Loucy (cell line): ENCODE results near the gene LAMB3.

Source experiments
- H2AFZ ChIP-seq: fragments of 200-600 bp; sonication (generic); 2 replicates; pipeline ENCODE4 v1.6.0; 2016; ENCODE audit warnings: antibody characterized with exemption, mild to moderate bottlenecking, low read length, moderate library complexity
- H3F3A ChIP-seq: fragments of 200-600 bp; 2 replicates; pipeline ENCODE4 v1.6.0; 2016; ENCODE audit warnings: antibody characterized with exemption, low read depth, mild to moderate bottlenecking
- H3K27me3 ChIP-seq: fragments of 200-600 bp; sonication (generic); 2 replicates; pipeline ENCODE4 v1.6.1; 2014; ENCODE audit warnings: low read length, mild to moderate bottlenecking; ENCODE audit not compliant: insufficient read depth, poor library complexity, severe bottlenecking
- H3K36me3 ChIP-seq: fragments of 200-600 bp; sonication (generic); 2 replicates; pipeline ENCODE4 v1.6.1; 2016; ENCODE audit warnings: low read length; ENCODE audit not compliant: insufficient read depth
- H3K4me1 ChIP-seq: fragments of 200-600 bp; sonication (generic); 2 replicates; pipeline ENCODE4 v1.5.1; 2014; ENCODE audit warnings: low read length, mild to moderate bottlenecking; ENCODE audit not compliant: insufficient read depth, poor library complexity, severe bottlenecking
- H3K4me2 ChIP-seq: fragments of 200-600 bp; sonication (generic); 2 replicates; pipeline ENCODE4 v1.6.0; 2014; ENCODE audit warnings: antibody characterized with exemption, low read length, low read depth, mild to moderate bottlenecking; ENCODE audit not compliant: poor library complexity, severe bottlenecking
- H3K4me3 ChIP-seq: fragments of 200-600 bp; sonication (generic); 2 replicates; pipeline ENCODE4 v1.5.1; 2014; ENCODE audit warnings: low read length, mild to moderate bottlenecking, mixed read lengths; ENCODE audit not compliant: poor library complexity, severe bottlenecking
- H3K79me2 ChIP-seq: fragments of 200-600 bp; sonication (generic); 2 replicates; pipeline ENCODE4 v1.6.1; 2014; ENCODE audit warnings: low read length; ENCODE audit not compliant: insufficient read depth
- H3K9ac ChIP-seq: fragments of 200-600 bp; sonication (generic); 2 replicates; pipeline ENCODE4 v1.6.0; 2014; ENCODE audit warnings: mild to moderate bottlenecking, low read depth, low read length, moderate library complexity; ENCODE audit not compliant: poor library complexity, severe bottlenecking
- H3K9me2 ChIP-seq: fragments of 200-600 bp; sonication (generic); replicated peaks from 2 replicates; pipeline ENCODE4 v1.6.1; 2016; ENCODE audit warnings: low read depth, low read length, mixed read lengths
- H3K9me3 ChIP-seq: fragments of 200-600 bp; sonication (generic); 2 replicates; pipeline ENCODE4 v1.6.1; 2014; ENCODE audit warnings: mild to moderate bottlenecking, antibody characterized with exemption, low read length, low read depth; ENCODE audit not compliant: insufficient read depth
- H4K20me1 ChIP-seq: fragments of 200-600 bp; sonication (generic); 2 replicates; pipeline ENCODE4 v1.6.0; 2014; ENCODE audit warnings: antibody characterized with exemption, low read length, mild to moderate bottlenecking; ENCODE audit not compliant: insufficient read depth, poor library complexity, severe bottlenecking
- EZH2phosphoT487 ChIP-seq: fragments of 200-600 bp; IDR thresholded peaks from 2 replicates; pipeline ENCODE4 v1.6.1; 2018; ENCODE audit warnings: antibody characterized with exemption, mild to moderate bottlenecking, moderate library complexity, borderline replicate concordance
- TF ChIP-seq, protein P1 (sequence below): fragments of 200-600 bp; sonication (generic); conservative IDR thresholded peaks from 2 replicates; pipeline ENCODE4 v1.5.1; 2014; ENCODE audit warnings: mild to moderate bottlenecking, antibody characterized with exemption, low read length

LAMB3 gene

DNA sequence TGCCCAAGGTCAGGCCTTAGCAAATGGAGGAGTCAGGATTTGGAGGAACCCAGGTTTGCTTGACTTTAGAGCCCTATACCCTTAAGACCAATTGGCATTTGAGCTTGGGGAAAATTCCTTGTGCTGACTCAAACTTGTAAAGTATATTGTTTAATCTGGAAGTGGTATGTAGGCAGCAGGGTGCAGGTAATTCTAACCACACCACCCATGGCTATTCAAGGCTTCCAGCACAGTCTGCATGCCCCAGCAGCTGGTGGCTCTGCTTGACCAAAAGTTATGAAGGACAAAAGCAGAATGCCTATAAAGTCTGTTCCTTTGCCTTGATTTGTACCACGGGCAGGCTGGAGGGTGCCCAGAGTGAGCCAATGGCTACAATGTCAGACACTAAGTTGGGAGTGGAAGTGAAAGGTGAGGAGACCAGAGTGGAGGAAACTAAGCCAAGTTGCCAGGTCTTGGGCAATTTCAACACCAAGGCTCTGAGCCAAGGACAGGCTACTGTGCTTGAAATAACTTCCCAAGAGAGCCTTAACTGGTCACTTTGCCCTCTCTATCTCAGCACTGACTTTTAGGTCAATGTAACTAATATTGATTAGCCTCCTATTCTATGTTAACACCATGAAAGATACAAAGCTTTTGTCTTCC, 18.3 kb upstream of the LAMB3 start:
- Histone ChIP-seq H3K79me2 (no peaks in the 10 kb centered on the region), H3K9me3 (no peaks in the 10 kb centered on the region), H2AFZ (no peak overlapping the region), H3K4me1 (no peaks in the 10 kb centered on the region), H3K36me3 (no peaks in the 10 kb centered on the region), H3K9ac (no peak overlapping the region), H3K4me2 (no peak overlapping the region), H3K27me3 (peaks cover 7% of the 10 kb centered on the region), H4K20me1 (no peaks in the 10 kb centered on the region), H3F3A (no peaks in the 10 kb centered on the region), H3K9me2 (no peaks in the 10 kb centered on the region), H3K4me3 (no peak overlapping the region)
- TF ChIP-seq, protein P1, sequence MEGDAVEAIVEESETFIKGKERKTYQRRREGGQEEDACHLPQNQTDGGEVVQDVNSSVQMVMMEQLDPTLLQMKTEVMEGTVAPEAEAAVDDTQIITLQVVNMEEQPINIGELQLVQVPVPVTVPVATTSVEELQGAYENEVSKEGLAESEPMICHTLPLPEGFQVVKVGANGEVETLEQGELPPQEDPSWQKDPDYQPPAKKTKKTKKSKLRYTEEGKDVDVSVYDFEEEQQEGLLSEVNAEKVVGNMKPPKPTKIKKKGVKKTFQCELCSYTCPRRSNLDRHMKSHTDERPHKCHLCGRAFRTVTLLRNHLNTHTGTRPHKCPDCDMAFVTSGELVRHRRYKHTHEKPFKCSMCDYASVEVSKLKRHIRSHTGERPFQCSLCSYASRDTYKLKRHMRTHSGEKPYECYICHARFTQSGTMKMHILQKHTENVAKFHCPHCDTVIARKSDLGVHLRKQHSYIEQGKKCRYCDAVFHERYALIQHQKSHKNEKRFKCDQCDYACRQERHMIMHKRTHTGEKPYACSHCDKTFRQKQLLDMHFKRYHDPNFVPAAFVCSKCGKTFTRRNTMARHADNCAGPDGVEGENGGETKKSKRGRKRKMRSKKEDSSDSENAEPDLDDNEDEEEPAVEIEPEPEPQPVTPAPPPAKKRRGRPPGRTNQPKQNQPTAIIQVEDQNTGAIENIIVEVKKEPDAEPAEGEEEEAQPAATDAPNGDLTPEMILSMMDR: no peak
- no peak for TF ChIP-seq EZH2phosphoT487

DNA sequence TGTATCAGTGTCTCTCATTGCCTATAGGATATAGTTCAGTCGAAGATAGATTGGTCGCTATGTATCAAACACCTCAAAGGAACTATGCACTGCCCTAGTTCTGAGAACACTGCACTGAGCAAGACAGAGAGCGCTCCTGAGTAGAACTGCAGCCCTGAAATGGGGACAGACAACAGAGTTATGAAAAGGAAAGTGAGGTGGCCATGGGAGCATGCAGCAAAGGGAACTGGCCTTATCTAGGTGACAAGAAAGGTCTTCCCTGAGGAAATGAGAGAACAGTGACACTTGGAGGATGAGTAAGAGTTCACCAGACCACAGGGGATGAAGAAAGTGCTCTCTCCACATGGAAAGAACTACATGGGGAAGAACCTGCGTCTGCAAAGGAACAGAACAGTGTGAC, 15.5 kb upstream of the LAMB3 start:
- Histone ChIP-seq H3K4me1 (no peaks in the 10 kb centered on the region), H3K9me2 (no peaks in the 10 kb centered on the region), H3K79me2 (no peaks in the 10 kb centered on the region), H3K36me3 (no peaks in the 10 kb centered on the region), H3K9me3 (no peaks in the 10 kb centered on the region), H3K27me3 (peaks cover 7% of the 10 kb centered on the region), H3K9ac (no peak overlapping the region), H4K20me1 (no peaks in the 10 kb centered on the region), H3K4me3 (no peak overlapping the region), H3F3A (no peaks in the 10 kb centered on the region), H3K4me2 (no peak overlapping the region), H2AFZ (no peak overlapping the region)
- no peak for TF ChIP-seq EZH2phosphoT487
- TF ChIP-seq, protein P1: no peak

GRCh38 chr1:209667103-209667502, 14.9 kb upstream of the LAMB3 start:
- Histone ChIP-seq H3K27me3 (peaks cover 7% of the 10 kb centered on the region), H2AFZ (no peak overlapping the region), H3K79me2 (no peaks in the 10 kb centered on the region), H3K36me3 (no peaks in the 10 kb centered on the region), H3K9me3 (no peaks in the 10 kb centered on the region), H3F3A (no peaks in the 10 kb centered on the region), H3K4me2 (no peak overlapping the region), H3K9ac (no peak overlapping the region), H3K4me3 (no peak overlapping the region), H3K9me2 (no peaks in the 10 kb centered on the region), H4K20me1 (no peaks in the 10 kb centered on the region), H3K4me1 (no peaks in the 10 kb centered on the region)
- TF ChIP-seq, protein P1: no peak
- no peak for TF ChIP-seq EZH2phosphoT487
